Ovary (tissue), 3 donors: ENCODE measurements around the gene FGF12.

Source experiments
- CTCF ChIP-seq, 3 donors: fragments of 450-650 bp in 2 of 3; fragments of 200-600 bp in 1 of 3; IDR thresholded peaks; one replicate each; pipeline versions ENCODE4 v1.5.1 to v1.8.0; 2016 to 2022; ENCODE audit warnings: antibody characterized with exemption in 3 of 3, mild to moderate bottlenecking in 1 of 3
- EP300 ChIP-seq: sonication (generic); formaldehyde crosslinking; IDR thresholded peaks from one replicate; pipeline ENCODE4 v1.6.1; 2017; ENCODE audit warnings: antibody characterized with exemption
- POLR2A ChIP-seq: fragments of 450-650 bp; IDR thresholded peaks from one replicate; pipeline ENCODE4 v1.6.1; 2017; ENCODE audit warnings: antibody characterized with exemption, mild to moderate bottlenecking, moderate library complexity
- donor health status: DM: no; HTN: no; CAD: no.

GRCh38 chr3:192273001-192273696 is 454.2 kb downstream of the FGF12 start:
- TF ChIP-seq CTCF (IDR thresholded peaks at IDR 0.05) (no peak), POLR2A (no peak), EP300 (no peak)
